ENCODE results near the gene WDR90.

GRCh38 chr16:634996-635395, 14.2 kb upstream of the WDR90 start:
- TF ChIP-seq CTCF (IDR thresholded peaks at IDR 0.05; ENCODE audit: poor library complexity, severe bottlenecking) (no peak), EP300 (conservative IDR thresholded peaks at IDR 0.05; ENCODE audit: poor library complexity, severe bottlenecking) (no peak), SMC3 (conservative IDR thresholded peaks at IDR 0.05; ENCODE audit: poor library complexity) (no peak)

Data from neural cell (in vitro differentiated cells).